Stromal cell of bone marrow (primary cell): ENCODE data around the gene MTO1.
"Not testable (repeated sequence)": the region's sequence is repeated elsewhere in the genome, so short reads cannot be mapped to it uniquely, and the experiment has no call there.

ENCODE experiments used
- DNase-seq: peaks from one replicate; pipeline ENCODE4 v3.0.0-alpha.2; 2012; ENCODE audit warnings: low read depth

The MTO1 gene, protein sequence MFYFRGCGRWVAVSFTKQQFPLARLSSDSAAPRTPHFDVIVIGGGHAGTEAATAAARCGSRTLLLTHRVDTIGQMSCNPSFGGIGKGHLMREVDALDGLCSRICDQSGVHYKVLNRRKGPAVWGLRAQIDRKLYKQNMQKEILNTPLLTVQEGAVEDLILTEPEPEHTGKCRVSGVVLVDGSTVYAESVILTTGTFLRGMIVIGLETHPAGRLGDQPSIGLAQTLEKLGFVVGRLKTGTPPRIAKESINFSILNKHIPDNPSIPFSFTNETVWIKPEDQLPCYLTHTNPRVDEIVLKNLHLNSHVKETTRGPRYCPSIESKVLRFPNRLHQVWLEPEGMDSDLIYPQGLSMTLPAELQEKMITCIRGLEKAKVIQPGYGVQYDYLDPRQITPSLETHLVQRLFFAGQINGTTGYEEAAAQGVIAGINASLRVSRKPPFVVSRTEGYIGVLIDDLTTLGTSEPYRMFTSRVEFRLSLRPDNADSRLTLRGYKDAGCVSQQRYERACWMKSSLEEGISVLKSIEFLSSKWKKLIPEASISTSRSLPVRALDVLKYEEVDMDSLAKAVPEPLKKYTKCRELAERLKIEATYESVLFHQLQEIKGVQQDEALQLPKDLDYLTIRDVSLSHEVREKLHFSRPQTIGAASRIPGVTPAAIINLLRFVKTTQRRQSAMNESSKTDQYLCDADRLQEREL

GRCh38 chr6:73461537-73462350 lies at the start of gene MTO1:
TSS of gene MTO1 (plus strand) at chr6:73461737. CDS start at chr6:73461855, 118 bp downstream.
- peak; percentile 91 for DNase-seq

DNA sequence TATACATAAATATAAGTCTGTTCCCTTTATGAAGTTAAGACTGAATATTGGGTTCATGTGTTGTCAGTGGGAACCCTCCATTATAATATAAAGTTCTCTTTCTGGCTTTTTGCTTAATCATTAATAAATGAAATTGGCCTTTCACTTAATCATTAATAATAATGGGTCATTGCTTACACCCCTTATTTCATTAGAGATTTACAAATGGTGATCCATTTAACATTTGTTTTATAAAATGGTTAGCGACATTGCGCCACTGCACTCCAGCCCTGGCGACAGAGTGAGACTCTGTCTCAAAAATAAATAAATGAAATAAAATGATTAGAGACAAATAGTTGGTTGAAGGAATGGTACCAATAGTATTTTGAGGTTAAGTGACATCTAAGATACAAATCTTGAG lies 48.4 kb upstream of the MTO1 start:
- no peak for DNase-seq

- DNase-seq, result no peak
These were observed 43.3 kb upstream of the MTO1 start for GRCh38 chr6:73418081-73418741.

DNA sequence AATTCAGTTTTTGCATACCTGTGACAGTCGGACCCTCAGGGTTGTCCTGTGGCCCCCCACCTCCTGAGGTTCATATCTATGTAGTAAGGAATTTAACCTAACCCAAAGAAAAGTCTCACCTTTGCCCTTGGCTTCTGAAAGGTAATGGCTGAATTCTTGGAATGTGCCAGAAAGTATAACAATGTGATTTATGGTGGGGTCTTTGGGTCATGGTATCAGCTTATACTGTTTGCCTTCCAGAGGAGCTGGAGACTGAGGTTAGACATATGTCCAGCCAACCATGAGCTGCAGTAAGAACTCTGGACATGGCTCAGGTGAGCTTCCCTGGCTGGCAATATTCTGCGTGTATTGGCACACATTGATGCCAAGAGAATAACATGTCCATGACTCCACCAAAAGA lies 40.0 kb upstream of the MTO1 start:
- no peak for DNase-seq

DNA sequence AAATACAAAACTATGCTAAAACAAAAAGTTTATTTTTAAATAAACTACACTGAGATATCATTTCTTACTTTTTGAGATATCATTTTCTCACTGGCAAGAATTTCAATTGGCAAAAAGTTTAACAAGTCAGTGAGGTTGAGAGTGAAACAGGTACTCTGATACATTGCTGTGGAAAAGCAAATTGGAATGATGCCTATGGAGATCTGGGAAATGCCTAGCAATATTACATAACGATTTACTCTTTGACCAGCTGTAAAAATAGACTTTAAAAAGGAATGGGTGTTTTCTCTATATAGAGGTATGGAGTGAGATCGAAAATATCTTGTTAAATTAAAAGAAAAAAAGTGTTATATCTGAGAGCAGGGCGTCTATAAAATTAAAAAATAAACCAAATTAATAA lies 26.3 kb upstream of the MTO1 start:
- DNase-seq, result no peak

- DNase-seq, result no peak
These were observed 18.0 kb upstream of the MTO1 start for GRCh38 chr6:73443555-73443954.

GRCh38 chr6:73451223-73452106 lies 10.1 kb upstream of the MTO1 start:
- no peak for DNase-seq

DNA sequence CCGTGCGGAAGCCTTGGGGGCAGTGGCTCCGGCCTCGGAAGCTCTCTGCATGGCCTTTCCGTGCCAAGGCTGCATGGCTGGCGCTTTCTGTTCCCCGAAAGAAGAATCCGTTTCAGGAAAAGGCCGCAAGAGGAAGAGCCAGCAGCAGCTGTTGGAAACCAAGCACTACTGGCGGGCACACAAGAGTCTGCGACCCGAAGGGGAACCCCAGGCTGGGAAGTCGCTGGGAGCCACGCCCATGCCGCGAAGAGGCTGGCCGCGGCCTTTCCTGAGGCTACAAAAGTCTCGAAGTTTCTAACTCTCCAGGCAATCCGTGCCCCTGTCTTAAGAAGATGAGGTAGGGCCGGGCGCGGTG lies 9.5 kb upstream of the MTO1 start, which contains the start of gene CGAS:
TSS of gene CGAS (minus strand) at position 191 of the 355 bp plus-strand sequence. CDS start at position 75, 116 bp downstream.
- peak; percentile 50 for DNase-seq

- no peak for DNase-seq
These were observed 5.5 kb upstream of the MTO1 start for GRCh38 chr6:73455865-73456629.

DNA sequence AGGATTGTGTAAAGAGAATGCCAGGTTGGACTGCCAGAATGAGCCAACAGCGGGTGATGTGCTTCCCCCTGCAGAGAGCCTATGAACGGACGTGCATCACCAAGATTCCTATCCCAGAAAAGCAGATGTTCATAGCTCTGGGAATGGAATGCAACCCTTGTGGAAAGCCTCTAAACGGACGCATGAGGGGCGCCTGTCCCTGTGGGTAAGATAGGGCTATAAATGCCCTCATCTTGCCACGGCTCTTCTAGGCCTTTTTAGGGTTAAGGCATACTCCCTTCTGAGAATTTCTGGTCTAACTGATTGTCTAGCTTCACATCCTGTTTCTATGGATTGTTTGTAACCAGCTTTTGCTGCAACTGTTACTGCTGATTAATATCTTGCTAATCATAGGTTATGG lies 2.1 kb upstream of the MTO1 start:
- DNase-seq, result not testable (repeated sequence)

DNA sequence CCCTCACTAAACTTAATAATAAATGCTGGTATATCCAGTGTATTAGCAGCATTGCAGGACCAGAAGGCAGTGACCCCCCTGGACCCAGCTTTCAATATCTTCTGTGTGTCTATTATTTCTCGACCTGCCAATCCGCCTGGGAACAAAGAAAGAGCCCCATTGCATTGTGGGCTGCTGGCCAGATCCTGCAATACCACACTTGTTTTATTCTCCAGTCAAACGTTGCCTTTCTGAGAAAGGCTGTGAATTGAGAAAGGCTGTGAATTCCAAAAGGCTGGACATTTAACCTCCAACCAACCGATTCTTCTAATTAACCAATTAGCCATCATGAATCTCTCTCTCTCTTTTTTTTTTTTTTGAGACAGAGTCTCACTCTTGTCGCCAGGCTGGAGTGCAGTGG lies 1.5 kb upstream of the MTO1 start:
- DNase-seq, result no peak

DNA sequence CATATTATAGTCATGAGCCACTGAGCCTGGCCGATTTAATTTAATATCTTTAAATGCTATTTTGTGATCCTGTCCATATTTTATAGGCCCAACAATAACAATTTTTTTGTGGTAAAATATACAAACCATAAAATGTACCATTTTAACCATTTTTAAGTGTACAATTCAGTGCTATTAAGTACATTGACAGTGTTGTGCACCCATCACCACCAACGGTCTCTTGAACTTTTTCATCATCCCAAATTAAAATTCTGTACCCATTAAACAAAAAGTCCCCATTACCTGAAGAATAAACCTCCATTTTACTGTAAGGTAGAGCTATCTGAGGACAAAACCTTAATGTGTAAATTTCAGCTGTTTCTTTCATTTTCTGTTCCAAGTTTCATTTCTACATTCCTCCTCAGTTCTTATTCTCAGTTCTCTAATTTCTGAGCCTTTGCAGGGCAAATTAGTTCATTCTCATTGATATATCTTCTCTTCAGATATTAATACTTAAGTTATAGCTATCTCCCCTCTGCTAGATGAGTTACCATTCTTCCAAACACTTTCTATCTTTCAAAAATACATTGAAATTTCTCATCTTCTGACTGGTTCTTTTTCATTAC lies 10.3 kb downstream of the MTO1 start:
- DNase-seq, result no peak

DNA sequence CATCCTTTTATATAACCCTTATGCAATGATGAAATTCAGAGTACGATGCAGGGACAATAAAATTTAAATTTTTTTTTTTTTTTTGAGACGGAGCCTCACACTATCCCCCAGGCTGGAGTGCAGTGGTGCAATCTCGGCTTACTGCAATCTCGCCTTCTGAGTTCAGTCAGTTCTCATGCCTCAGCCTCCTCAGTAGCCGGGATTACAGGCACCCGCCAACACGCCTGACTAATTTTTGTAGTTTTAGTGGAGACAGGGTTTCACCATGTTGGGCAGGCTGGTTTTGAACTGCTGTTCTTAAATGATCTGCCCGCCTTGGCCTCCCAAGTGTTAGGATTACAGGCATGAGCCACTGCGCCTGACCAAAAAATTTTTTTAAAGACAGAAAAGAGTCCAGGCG lies 15.2 kb downstream of the MTO1 start:
- DNase-seq, result no peak

DNA sequence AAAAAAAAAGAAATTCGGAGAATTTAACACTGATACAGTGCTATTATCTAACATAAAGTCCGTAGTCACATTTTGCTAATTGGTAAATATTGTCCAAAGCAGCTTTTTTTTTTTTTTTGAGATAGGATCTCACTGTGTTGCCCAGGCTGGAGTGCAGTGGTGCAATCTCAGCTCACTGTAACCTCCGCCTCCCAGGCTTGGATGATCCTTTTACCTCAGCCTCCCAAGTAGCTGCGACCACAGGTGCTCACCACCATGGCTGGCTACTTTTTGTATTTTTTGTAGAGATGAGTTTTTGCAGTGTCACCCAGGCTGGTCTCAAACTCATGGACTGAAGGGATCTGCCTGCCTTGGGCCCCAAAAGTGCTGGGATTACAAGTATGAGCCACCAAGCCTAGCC lies 15.9 kb downstream of the MTO1 start:
- no peak for DNase-seq

- no peak for DNase-seq
These were observed 20.4 kb downstream of the MTO1 start for GRCh38 chr6:73481969-73482368.

DNA sequence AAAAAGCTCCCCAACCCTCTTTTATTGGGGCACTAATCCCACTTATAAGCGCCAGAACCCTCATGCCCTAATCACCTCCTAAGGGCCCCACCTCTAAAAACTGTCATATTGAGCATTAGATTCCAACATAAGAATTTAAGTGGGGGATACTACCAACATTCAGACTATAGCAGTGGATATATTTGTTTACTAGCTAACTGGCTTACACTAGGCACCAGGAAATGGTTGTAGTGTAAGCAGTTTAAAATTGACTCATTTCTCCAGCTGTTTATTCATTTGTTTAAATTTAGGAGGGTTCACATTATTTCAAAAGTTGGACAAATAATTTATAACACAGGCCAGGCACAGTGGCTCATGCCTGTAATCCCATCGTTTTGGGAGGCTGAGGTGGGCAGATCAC lies 22.9 kb downstream of the MTO1 start:
- no peak for DNase-seq

- no peak for DNase-seq
These were observed 25.9 kb downstream of the MTO1 start for GRCh38 chr6:73487473-73487872.

DNA sequence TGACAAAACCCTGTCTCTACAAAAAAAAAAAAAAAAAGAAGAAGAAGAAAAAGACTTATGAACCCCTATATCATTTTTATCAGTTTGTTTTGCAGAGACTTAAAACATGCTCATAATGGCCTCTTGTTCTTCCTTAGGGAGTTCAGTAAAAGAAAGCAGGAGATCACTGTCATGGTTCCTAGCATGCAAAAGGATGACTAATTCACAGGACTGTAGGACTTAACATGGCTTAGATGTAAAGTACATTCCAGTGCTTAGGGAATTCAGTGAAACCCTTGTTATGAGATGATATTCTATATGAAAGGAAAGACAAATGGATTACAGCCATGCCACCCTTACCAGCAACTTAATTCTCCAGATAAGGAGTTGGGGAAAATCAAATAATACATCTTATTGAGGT lies 29.8 kb downstream of the MTO1 start:
- DNase-seq, result no peak

GRCh38 chr6:73497915-73498314 lies 36.4 kb downstream of the MTO1 start:
- DNase-seq, result no peak
